ENCODE data around the gene RNU6-1. TPM values are rescaled to one million over a fixed set of nuclear protein-coding genes. Genes with fewer than 3 reads are reported as not detected.

Gene RNU6-1
- total and polyA plus RNA-seq, 2 donors from 2014 or later: not detected

GRCh38 chr15:67870868-67871408, 31.1 kb upstream of the RNU6-1 start:
- intact Hi-C loops (cut with DNase I): no loop called here
- Histone ChIP-seq H3K4me3 (ENCODE audit: low read length in 3 of 3) (no peak overlapping the region), H3K36me3 (ENCODE audit: control insufficient read depth in 2 of 3, insufficient read depth in 3 of 3, low read length in 3 of 3) (no peaks in the 10 kb centered on the region), H3K4me1 (ENCODE audit: control insufficient read depth in 2 of 3, insufficient read depth in 2 of 3, low read depth in 1 of 3, low read length in 3 of 3) (no peaks in the 10 kb centered on the region), H3K27me3 (ENCODE audit: control insufficient read depth, insufficient read depth, low read length) (no peaks in the 10 kb centered on the region), H3K9ac (ENCODE audit: low read length in 3 of 3) (no peak overlapping the region), H3K27ac (ENCODE audit: low read depth in 2 of 2, low read length in 2 of 2) (no peak overlapping the region), H3K9me3 (ENCODE audit: control insufficient read depth in 2 of 3, insufficient read depth in 1 of 3, low read length in 3 of 3) (peaks cover 0 to 5% (median 0%) of the 10 kb centered on the region in 3 donors)
- DNase-seq (no peak), FAIRE-seq (no peak)
- TF ChIP-seq CTCF (IDR thresholded peaks at IDR 0.05; ENCODE audit: borderline replicate concordance, extremely low read depth, insufficient read depth): no peak

- H3K4me3 ChIP-seq (ENCODE audit: low read length in 3 of 3): no peak overlapping the region
- H3K9me3 ChIP-seq (ENCODE audit: control insufficient read depth in 2 of 3, insufficient read depth in 1 of 3, low read length in 3 of 3): peaks cover 0 to 5% (median 0%) of the 10 kb centered on the region in 3 donors
- no peak overlapping the region for H3K27ac ChIP-seq (ENCODE audit: low read depth in 2 of 2, low read length in 2 of 2)
- H3K36me3 ChIP-seq (ENCODE audit: control insufficient read depth in 2 of 3, insufficient read depth in 3 of 3, low read length in 3 of 3): no peaks in the 10 kb centered on the region
- no peak overlapping the region for H3K9ac ChIP-seq (ENCODE audit: low read length in 3 of 3)
- H3K27me3 ChIP-seq (ENCODE audit: control insufficient read depth, insufficient read depth, low read length): no peaks in the 10 kb centered on the region
- no peak for DNase-seq
- FAIRE-seq: no peak
- intact Hi-C loops (cut with DNase I): loop anchor here (10.0 kb wide), 1 partner anchor 285 kb away; no protein-coding TSS in a partner anchor
- TF ChIP-seq CTCF (IDR thresholded peaks at IDR 0.05; ENCODE audit: borderline replicate concordance, extremely low read depth, insufficient read depth): no peak
- no peaks in the 10 kb centered on the region for H3K4me1 ChIP-seq (ENCODE audit: control insufficient read depth in 2 of 3, insufficient read depth in 2 of 3, low read depth in 1 of 3, low read length in 3 of 3)
Observed at GRCh38 chr15:67869701-67870100, 29.9 kb upstream of the RNU6-1 start.

- Histone ChIP-seq H3K27ac (ENCODE audit: low read depth in 2 of 2, low read length in 2 of 2) (no peak overlapping the region), H3K9me3 (ENCODE audit: control insufficient read depth in 2 of 3, insufficient read depth in 1 of 3, low read length in 3 of 3) (no peaks in the 10 kb centered on the region), H3K4me3 (ENCODE audit: low read length in 3 of 3) (no peak overlapping the region), H3K36me3 (ENCODE audit: control insufficient read depth in 2 of 3, insufficient read depth in 3 of 3, low read length in 3 of 3) (no peaks in the 10 kb centered on the region), H3K27me3 (ENCODE audit: control insufficient read depth, insufficient read depth, low read length) (no peaks in the 10 kb centered on the region), H3K4me1 (ENCODE audit: control insufficient read depth in 2 of 3, insufficient read depth in 2 of 3, low read depth in 1 of 3, low read length in 3 of 3) (peaks cover 0 to 6% (median 0%) of the 10 kb centered on the region in 3 donors), H3K9ac (ENCODE audit: low read length in 3 of 3) (no peak overlapping the region)
- intact Hi-C loops (cut with DNase I): loop anchor here (10.0 kb wide), 1 partner anchor 289 kb away; no protein-coding TSS in a partner anchor
- no peak for DNase-seq
- FAIRE-seq: no peak
- TF ChIP-seq CTCF (IDR thresholded peaks at IDR 0.05; ENCODE audit: borderline replicate concordance, extremely low read depth, insufficient read depth): no peak
Observed at GRCh38 chr15:67865766-67866165, 25.9 kb upstream of the RNU6-1 start.

GRCh38 chr15:67865331-67865730, 25.5 kb upstream of the RNU6-1 start:
- Histone ChIP-seq H3K9me3 (ENCODE audit: control insufficient read depth in 2 of 3, insufficient read depth in 1 of 3, low read length in 3 of 3) (no peaks in the 10 kb centered on the region), H3K36me3 (ENCODE audit: control insufficient read depth in 2 of 3, insufficient read depth in 3 of 3, low read length in 3 of 3) (no peaks in the 10 kb centered on the region), H3K4me1 (ENCODE audit: control insufficient read depth in 2 of 3, insufficient read depth in 2 of 3, low read depth in 1 of 3, low read length in 3 of 3) (peaks cover 0 to 6% (median 0%) of the 10 kb centered on the region in 3 donors), H3K27me3 (ENCODE audit: control insufficient read depth, insufficient read depth, low read length) (no peaks in the 10 kb centered on the region), H3K27ac (ENCODE audit: low read depth in 2 of 2, low read length in 2 of 2) (no peak overlapping the region), H3K9ac (ENCODE audit: low read length in 3 of 3) (no peak overlapping the region), H3K4me3 (ENCODE audit: low read length in 3 of 3) (no peak overlapping the region)
- TF ChIP-seq CTCF (IDR thresholded peaks at IDR 0.05; ENCODE audit: borderline replicate concordance, extremely low read depth, insufficient read depth): no peak
- intact Hi-C loops (cut with DNase I): loop anchor here (10.0 kb wide), 1 partner anchor 289 kb away; no protein-coding TSS in a partner anchor
- no peak for DNase-seq
- FAIRE-seq: no peak
